GM23338 (cell line): Measurements from ENCODE around the gene DLGAP4. TPM values are rescaled to one million over a fixed set of nuclear protein-coding genes. Genes with fewer than 3 reads are reported as not detected.

ENCODE experiments used
- ATAC-seq: fragments of 200-7000 bp; cut with Tn5 transposase; 3 replicates; pipeline ENCODE4 v1.9.1; 2020
- DNase-seq: peaks from one replicate; pipeline ENCODE4 v3.0.0-alpha.2; 2015; ENCODE audit warnings: low spot score
- H2AFZ ChIP-seq: fragments of 200-600 bp; sonication (generic); 2 replicates; pipeline ENCODE4 v1.8.0; 2016; ENCODE audit warnings: antibody characterized with exemption, mild to moderate bottlenecking, moderate library complexity
- H3F3A ChIP-seq: fragments of 200-600 bp; sonication (generic); replicated peaks from 2 replicates; pipeline ENCODE4 v1.8.0; 2017; ENCODE audit warnings: antibody characterized with exemption, mixed run types, low read depth
- H3K27ac ChIP-seq: fragments of 200-600 bp; sonication (generic); 2 replicates; pipeline ENCODE4 v1.6.1; 2016; ENCODE audit warnings: low read depth
- H3K27me3 ChIP-seq: fragments of 200-600 bp; sonication (generic); 2 replicates; pipeline ENCODE4 v1.8.0; 2016; ENCODE audit warnings: mild to moderate bottlenecking, mixed run types, moderate library complexity; ENCODE audit not compliant: insufficient read depth
- H3K36me3 ChIP-seq: fragments of 200-600 bp; sonication (generic); 2 replicates; pipeline ENCODE4 v1.8.0; 2016; ENCODE audit warnings: mild to moderate bottlenecking; ENCODE audit not compliant: insufficient read depth
- H3K4me1 ChIP-seq: fragments of 200-600 bp; sonication (generic); 2 replicates; pipeline ENCODE4 v1.8.0; 2016; ENCODE audit warnings: mild to moderate bottlenecking, moderate library complexity; ENCODE audit not compliant: insufficient read depth
- H3K4me2 ChIP-seq: fragments of 200-600 bp; sonication (generic); 2 replicates; pipeline ENCODE4 v1.7.1; 2017; ENCODE audit warnings: mixed run types
- H3K4me3 ChIP-seq: fragments of 200-600 bp; sonication (generic); 2 replicates; pipeline ENCODE4 v1.6.1; 2016; ENCODE audit warnings: mixed run types
- H3K79me2 ChIP-seq: fragments of 200-600 bp; sonication (generic); replicated peaks from 2 replicates; pipeline ENCODE4 v1.8.0; 2017; ENCODE audit warnings: mild to moderate bottlenecking; ENCODE audit not compliant: insufficient read depth
- H3K9me2 ChIP-seq: fragments of 200-600 bp; sonication (generic); 2 replicates; pipeline ENCODE4 v1.8.0; 2017; ENCODE audit not compliant: insufficient read depth
- H4K20me1 ChIP-seq: fragments of 200-600 bp; sonication (generic); replicated peaks from 2 replicates; pipeline ENCODE4 v1.8.0; 2017; ENCODE audit warnings: mild to moderate bottlenecking; ENCODE audit not compliant: insufficient read depth
- H3K27ac Mint-ChIP-seq: 2 replicates; pipeline ENCODE4 v1.8.0; 2020; ENCODE audit warnings: inconsistent platforms, mild to moderate bottlenecking, moderate library complexity, mixed read lengths
- H3K27me3 Mint-ChIP-seq: 3 replicates; pipeline ENCODE4 v1.8.0; 2022; ENCODE audit warnings: low read depth, mild to moderate bottlenecking, moderate library complexity, mixed read lengths, inconsistent platforms; ENCODE audit not compliant: insufficient read depth, poor library complexity
- H3K36me3 Mint-ChIP-seq: 3 replicates; pipeline ENCODE4 v1.8.0; 2021; ENCODE audit warnings: low read depth, mild to moderate bottlenecking, inconsistent platforms, moderate library complexity, mixed read lengths
- H3K4me1 Mint-ChIP-seq: 3 replicates; pipeline ENCODE4 v1.8.0; 2020; ENCODE audit warnings: mild to moderate bottlenecking, inconsistent platforms, mixed read lengths
- H3K4me3 Mint-ChIP-seq: 3 replicates; pipeline ENCODE4 v1.8.0; 2021; ENCODE audit warnings: moderate library complexity, mild to moderate bottlenecking, inconsistent platforms, mixed read lengths
- H3K9me3 Mint-ChIP-seq: 3 replicates; pipeline ENCODE4 v1.8.0; 2020; ENCODE audit warnings: moderate library complexity, mild to moderate bottlenecking, inconsistent platforms, mixed read lengths
- CREB1 ChIP-seq: fragments of 250-450 bp; sonication (Bioruptor Pico); IDR thresholded peaks from 2 replicates; pipeline ENCODE4 v1.5.0; 2020; ENCODE audit warnings: low read depth, mild to moderate bottlenecking, moderate library complexity
- EZH2 ChIP-seq: fragments of 200-600 bp; sonication (generic); IDR thresholded peaks from one replicate; pipeline ENCODE4 v1.8.0; 2017; ENCODE audit warnings: antibody characterized with exemption, mild to moderate bottlenecking, low read depth; ENCODE audit not compliant: unreplicated experiment
- EZH2phosphoT487 ChIP-seq: fragments of 200-600 bp; sonication (generic); IDR thresholded peaks from one replicate; pipeline ENCODE4 v1.8.1; 2018; ENCODE audit warnings: antibody characterized with exemption; ENCODE audit not compliant: unreplicated experiment
- JUNB ChIP-seq: IDR thresholded peaks from one replicate; pipeline ENCODE4 v1.6.1; 2016; ENCODE audit warnings: antibody characterized with exemption; ENCODE audit not compliant: unreplicated experiment
- NANOG ChIP-seq: IDR thresholded peaks from 2 replicates; pipeline ENCODE4 v1.6.1; 2016; ENCODE audit warnings: antibody characterized with exemption, borderline replicate concordance
- POLR2AphosphoS5 ChIP-seq: IDR thresholded peaks from 2 replicates; pipeline ENCODE4 v1.6.1; 2016; ENCODE audit warnings: antibody characterized with exemption, low read depth
- STAT1 ChIP-seq: IDR thresholded peaks from one replicate; pipeline ENCODE4 v1.6.1; 2016; ENCODE audit warnings: antibody characterized with exemption; ENCODE audit not compliant: unreplicated experiment
- ZNF114 ChIP-seq: fragments of 250-450 bp; sonication (Bioruptor Pico); IDR thresholded peaks from 2 replicates; pipeline ENCODE4 v1.5.0; 2020; ENCODE audit warnings: mild to moderate bottlenecking, moderate library complexity
- ZNF331 ChIP-seq: fragments of 250-450 bp; sonication (Bioruptor Pico); IDR thresholded peaks from 2 replicates; pipeline ENCODE4 v1.5.0; 2020; ENCODE audit warnings: low read depth, mild to moderate bottlenecking, moderate library complexity
- polyA plus RNA-seq: library from polyadenylated mRNA; unstranded; fragments of >200 nt; fragmentation: Nextera tagmentation; extraction: Ambion mirVana; gene quantifications from 2 replicates; pipeline ENCODE4 v1.2.1, GENCODE V29; 2016
- total RNA-seq: library from RNA; depleted of rRNA; stranded (reverse); fragments of >200 nt; shearing (Covaris generic); gene quantifications from 2 replicates; pipeline ENCODE4 v1.2.3, GENCODE V29; 2014
- TF ChIP-seq, protein P1 (sequence below): fragments of 250-450 bp; sonication (Bioruptor Pico); IDR thresholded peaks from 2 replicates; pipeline ENCODE4 v1.5.0; 2020; ENCODE audit warnings: mild to moderate bottlenecking, moderate library complexity
- TF ChIP-seq, protein P2 (sequence below): IDR thresholded peaks from one replicate; pipeline ENCODE4 v1.6.1; 2018; ENCODE audit warnings: antibody characterized with exemption; ENCODE audit not compliant: unreplicated experiment
- TF ChIP-seq, protein P3 (sequence below): IDR thresholded peaks from 2 replicates; pipeline ENCODE4 v1.6.1; 2016; ENCODE audit warnings: antibody characterized with exemption
- TF ChIP-seq, protein P4 (sequence below), 2 experiments: fragments of 200-600 bp in 1 of 2; sonication (generic) in 1 of 2; conservative IDR thresholded peaks; 2 replicates each; pipeline versions ENCODE4 v1.5.1 to v1.6.1; 2016 to 2017; ENCODE audit warnings: antibody characterized with exemption in 2 of 2, low read depth in 2 of 2, mild to moderate bottlenecking in 2 of 2, moderate library complexity in 1 of 2

Gene DLGAP4
- total and polyA plus RNA-seq, 2 experiments from 2014 or later, result 46.1 to 52.2 TPM

DNA sequence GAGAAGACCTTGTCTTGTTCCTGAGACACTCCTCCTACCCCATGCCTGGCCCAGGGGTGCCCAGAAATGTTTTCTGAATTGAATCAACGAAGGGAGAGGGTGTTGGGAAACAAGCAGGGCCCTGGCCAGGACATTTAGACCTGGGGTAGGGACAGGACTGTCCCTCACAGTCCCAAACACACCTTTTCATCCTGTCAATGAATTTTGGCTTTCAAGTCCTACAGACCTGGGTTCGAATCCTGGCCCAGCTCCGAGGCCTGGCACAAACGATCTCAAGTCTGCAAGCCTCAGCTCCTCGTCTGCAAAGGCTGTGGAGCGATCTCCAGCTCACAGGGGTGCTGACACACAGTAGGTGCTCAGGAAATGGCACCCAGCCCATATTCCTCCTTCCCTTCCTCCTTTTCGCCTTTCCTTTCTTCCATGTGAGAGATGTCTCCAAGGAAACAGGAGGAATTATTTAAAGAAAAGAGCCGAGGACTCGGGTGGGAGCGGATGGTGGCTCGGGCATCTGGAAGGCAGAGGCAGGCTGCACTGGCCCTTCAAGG, 7.3 kb upstream of the DLGAP4 start:
- peaks cover 2% of the 10 kb centered on the region; the same call in 1 of the 2 replicates for H3K27me3 ChIP-seq
- no peaks in the 10 kb centered on the region for H3F3A ChIP-seq
- Mint-ChIP-seq H3K4me1 (peaks cover 8% of the 10 kb centered on the region), H3K36me3 (no peaks in the 10 kb centered on the region), H3K27ac (no peak overlapping the region), H3K27me3 (peaks cover 18% of the 10 kb centered on the region), H3K4me3 (no peak overlapping the region), H3K9me3 (no peaks in the 10 kb centered on the region; the same call in 2 of the 3 replicates)
- no peak overlapping the region for H3K27ac ChIP-seq
- peaks cover 7% of the 10 kb centered on the region; the same call in 1 of the 2 replicates for H3K4me1 ChIP-seq
- H2AFZ ChIP-seq, result no peak overlapping the region
- H4K20me1 ChIP-seq, result no peaks in the 10 kb centered on the region
- H3K4me3 ChIP-seq, result no peak overlapping the region
- ATAC-seq (no peak), DNase-seq (no peak)
- H3K36me3 ChIP-seq, result no peaks in the 10 kb centered on the region
- no peaks in the 10 kb centered on the region for H3K9me2 ChIP-seq
- no peak overlapping the region for H3K4me2 ChIP-seq
- TF ChIP-seq, protein P1, sequence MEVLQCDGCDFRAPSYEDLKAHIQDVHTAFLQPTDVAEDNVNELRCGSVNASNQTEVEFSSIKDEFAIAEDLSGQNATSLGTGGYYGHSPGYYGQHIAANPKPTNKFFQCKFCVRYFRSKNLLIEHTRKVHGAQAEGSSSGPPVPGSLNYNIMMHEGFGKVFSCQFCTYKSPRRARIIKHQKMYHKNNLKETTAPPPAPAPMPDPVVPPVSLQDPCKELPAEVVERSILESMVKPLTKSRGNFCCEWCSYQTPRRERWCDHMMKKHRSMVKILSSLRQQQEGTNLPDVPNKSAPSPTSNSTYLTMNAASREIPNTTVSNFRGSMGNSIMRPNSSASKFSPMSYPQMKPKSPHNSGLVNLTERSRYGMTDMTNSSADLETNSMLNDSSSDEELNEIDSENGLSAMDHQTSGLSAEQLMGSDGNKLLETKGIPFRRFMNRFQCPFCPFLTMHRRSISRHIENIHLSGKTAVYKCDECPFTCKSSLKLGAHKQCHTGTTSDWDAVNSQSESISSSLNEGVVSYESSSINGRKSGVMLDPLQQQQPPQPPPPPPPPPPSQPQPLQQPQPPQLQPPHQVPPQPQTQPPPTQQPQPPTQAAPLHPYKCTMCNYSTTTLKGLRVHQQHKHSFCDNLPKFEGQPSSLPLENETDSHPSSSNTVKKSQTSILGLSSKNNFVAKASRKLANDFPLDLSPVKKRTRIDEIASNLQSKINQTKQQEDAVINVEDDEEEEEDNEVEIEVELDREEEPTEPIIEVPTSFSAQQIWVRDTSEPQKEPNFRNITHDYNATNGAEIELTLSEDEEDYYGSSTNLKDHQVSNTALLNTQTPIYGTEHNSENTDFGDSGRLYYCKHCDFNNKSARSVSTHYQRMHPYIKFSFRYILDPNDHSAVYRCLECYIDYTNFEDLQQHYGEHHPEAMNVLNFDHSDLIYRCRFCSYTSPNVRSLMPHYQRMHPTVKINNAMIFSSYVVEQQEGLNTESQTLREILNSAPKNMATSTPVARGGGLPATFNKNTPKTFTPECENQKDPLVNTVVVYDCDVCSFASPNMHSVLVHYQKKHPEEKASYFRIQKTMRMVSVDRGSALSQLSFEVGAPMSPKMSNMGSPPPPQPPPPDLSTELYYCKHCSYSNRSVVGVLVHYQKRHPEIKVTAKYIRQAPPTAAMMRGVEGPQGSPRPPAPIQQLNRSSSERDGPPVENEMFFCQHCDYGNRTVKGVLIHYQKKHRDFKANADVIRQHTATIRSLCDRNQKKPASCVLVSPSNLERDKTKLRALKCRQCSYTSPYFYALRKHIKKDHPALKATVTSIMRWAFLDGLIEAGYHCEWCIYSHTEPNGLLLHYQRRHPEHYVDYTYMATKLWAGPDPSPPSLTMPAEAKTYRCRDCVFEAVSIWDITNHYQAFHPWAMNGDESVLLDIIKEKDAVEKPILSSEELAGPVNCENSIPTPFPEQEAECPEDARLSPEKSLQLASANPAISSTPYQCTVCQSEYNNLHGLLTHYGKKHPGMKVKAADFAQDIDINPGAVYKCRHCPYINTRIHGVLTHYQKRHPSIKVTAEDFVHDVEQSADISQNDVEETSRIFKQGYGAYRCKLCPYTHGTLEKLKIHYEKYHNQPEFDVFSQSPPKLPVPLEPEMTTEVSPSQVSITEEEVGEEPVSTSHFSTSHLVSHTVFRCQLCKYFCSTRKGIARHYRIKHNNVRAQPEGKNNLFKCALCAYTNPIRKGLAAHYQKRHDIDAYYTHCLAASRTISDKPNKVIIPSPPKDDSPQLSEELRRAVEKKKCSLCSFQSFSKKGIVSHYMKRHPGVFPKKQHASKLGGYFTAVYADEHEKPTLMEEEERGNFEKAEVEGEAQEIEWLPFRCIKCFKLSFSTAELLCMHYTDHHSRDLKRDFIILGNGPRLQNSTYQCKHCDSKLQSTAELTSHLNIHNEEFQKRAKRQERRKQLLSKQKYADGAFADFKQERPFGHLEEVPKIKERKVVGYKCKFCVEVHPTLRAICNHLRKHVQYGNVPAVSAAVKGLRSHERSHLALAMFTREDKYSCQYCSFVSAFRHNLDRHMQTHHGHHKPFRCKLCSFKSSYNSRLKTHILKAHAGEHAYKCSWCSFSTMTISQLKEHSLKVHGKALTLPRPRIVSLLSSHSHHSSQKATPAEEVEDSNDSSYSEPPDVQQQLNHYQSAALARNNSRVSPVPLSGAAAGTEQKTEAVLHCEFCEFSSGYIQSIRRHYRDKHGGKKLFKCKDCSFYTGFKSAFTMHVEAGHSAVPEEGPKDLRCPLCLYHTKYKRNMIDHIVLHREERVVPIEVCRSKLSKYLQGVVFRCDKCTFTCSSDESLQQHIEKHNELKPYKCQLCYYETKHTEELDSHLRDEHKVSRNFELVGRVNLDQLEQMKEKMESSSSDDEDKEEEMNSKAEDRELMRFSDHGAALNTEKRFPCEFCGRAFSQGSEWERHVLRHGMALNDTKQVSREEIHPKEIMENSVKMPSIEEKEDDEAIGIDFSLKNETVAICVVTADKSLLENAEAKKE (CRISPR knock-in tag), result no peak
- TF ChIP-seq EZH2, result no peak
- TF ChIP-seq POLR2AphosphoS5, result no peak
- no peak for TF ChIP-seq EZH2phosphoT487
- no peak for TF ChIP-seq CREB1 (CRISPR knock-in tag)
- TF ChIP-seq, protein P2, sequence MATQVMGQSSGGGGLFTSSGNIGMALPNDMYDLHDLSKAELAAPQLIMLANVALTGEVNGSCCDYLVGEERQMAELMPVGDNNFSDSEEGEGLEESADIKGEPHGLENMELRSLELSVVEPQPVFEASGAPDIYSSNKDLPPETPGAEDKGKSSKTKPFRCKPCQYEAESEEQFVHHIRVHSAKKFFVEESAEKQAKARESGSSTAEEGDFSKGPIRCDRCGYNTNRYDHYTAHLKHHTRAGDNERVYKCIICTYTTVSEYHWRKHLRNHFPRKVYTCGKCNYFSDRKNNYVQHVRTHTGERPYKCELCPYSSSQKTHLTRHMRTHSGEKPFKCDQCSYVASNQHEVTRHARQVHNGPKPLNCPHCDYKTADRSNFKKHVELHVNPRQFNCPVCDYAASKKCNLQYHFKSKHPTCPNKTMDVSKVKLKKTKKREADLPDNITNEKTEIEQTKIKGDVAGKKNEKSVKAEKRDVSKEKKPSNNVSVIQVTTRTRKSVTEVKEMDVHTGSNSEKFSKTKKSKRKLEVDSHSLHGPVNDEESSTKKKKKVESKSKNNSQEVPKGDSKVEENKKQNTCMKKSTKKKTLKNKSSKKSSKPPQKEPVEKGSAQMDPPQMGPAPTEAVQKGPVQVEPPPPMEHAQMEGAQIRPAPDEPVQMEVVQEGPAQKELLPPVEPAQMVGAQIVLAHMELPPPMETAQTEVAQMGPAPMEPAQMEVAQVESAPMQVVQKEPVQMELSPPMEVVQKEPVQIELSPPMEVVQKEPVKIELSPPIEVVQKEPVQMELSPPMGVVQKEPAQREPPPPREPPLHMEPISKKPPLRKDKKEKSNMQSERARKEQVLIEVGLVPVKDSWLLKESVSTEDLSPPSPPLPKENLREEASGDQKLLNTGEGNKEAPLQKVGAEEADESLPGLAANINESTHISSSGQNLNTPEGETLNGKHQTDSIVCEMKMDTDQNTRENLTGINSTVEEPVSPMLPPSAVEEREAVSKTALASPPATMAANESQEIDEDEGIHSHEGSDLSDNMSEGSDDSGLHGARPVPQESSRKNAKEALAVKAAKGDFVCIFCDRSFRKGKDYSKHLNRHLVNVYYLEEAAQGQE, result no peak
- TF ChIP-seq NANOG, result no peak
- TF ChIP-seq, protein P3, sequence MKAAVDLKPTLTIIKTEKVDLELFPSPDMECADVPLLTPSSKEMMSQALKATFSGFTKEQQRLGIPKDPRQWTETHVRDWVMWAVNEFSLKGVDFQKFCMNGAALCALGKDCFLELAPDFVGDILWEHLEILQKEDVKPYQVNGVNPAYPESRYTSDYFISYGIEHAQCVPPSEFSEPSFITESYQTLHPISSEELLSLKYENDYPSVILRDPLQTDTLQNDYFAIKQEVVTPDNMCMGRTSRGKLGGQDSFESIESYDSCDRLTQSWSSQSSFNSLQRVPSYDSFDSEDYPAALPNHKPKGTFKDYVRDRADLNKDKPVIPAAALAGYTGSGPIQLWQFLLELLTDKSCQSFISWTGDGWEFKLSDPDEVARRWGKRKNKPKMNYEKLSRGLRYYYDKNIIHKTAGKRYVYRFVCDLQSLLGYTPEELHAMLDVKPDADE, result no peak
- no peak for TF ChIP-seq STAT1
- TF ChIP-seq JUNB, result no peak
- TF ChIP-seq ZNF331 (CRISPR knock-in tag), result no peak
- TF ChIP-seq, protein P4, sequence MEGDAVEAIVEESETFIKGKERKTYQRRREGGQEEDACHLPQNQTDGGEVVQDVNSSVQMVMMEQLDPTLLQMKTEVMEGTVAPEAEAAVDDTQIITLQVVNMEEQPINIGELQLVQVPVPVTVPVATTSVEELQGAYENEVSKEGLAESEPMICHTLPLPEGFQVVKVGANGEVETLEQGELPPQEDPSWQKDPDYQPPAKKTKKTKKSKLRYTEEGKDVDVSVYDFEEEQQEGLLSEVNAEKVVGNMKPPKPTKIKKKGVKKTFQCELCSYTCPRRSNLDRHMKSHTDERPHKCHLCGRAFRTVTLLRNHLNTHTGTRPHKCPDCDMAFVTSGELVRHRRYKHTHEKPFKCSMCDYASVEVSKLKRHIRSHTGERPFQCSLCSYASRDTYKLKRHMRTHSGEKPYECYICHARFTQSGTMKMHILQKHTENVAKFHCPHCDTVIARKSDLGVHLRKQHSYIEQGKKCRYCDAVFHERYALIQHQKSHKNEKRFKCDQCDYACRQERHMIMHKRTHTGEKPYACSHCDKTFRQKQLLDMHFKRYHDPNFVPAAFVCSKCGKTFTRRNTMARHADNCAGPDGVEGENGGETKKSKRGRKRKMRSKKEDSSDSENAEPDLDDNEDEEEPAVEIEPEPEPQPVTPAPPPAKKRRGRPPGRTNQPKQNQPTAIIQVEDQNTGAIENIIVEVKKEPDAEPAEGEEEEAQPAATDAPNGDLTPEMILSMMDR (conservative IDR thresholded peaks at IDR 0.05; ENCODE audit: low read depth in 2 of 2), result no peak
- TF ChIP-seq ZNF114 (CRISPR knock-in tag), result no peak
- H3K79me2 ChIP-seq, result no peaks in the 10 kb centered on the region
